IMR-90 (cell line): ENCODE measurements around the gene COX19. TPM values are rescaled to one million over a fixed set of nuclear protein-coding genes. Genes with fewer than 3 reads are reported as not detected.

ENCODE experiments used
- ATAC-seq: fragments of 200-7000 bp; cut with Tn5 transposase; 2 replicates; pipeline ENCODE4 v1.9.1; 2020; ENCODE audit warnings: low read depth, mild to moderate bottlenecking, moderate library complexity
- BruUV-seq: library from RNA; stranded (reverse); fragments of 400-500 nt; replicated peaks from 2 replicates; lab custom pipeline; 2021; lab: Mats Ljungman, UMichigan
- CTCF ChIA-PET: fragments of 300-600 bp; formaldehyde crosslinking; extraction: SDS; loops from one replicate; lab custom pipeline; 2021; ENCODE audit warnings: antibody characterized with exemption; lab: Yijun Ruan, JAX
- POLR2A ChIA-PET: fragments of 300-600 bp; sonication (Branson Sonifier 250); formaldehyde crosslinking; loops from one replicate; lab custom pipeline; 2022; ENCODE audit warnings: antibody characterized with exemption; ENCODE audit not compliant: unreplicated experiment; lab: Charles Lee
- DNase-seq: peaks from one replicate; pipeline ENCODE4 v3.0.0; 2013
- H2AFZ ChIP-seq: replicated peaks from 2 replicates; pipeline ENCODE3; 2013; ENCODE audit warnings: low read length, mild to moderate bottlenecking; ENCODE audit not compliant: poor library complexity
- H2AK5ac ChIP-seq: 2 replicates; pipeline ENCODE4 v1.6.1; 2013; ENCODE audit warnings: low read depth, low read length, inconsistent platforms
- H2AK9ac ChIP-seq: replicated peaks from 2 replicates; pipeline ENCODE3; 2013; ENCODE audit warnings: mild to moderate bottlenecking, low read depth, low read length, moderate library complexity; ENCODE audit not compliant: poor library complexity
- H2BK120ac ChIP-seq: 2 replicates; pipeline ENCODE4 v1.6.1; 2013; ENCODE audit warnings: low read depth, low read length, inconsistent platforms
- H2BK15ac ChIP-seq: 3 replicates; pipeline ENCODE4 v1.6.1; 2013; ENCODE audit warnings: low read depth, low read length, inconsistent platforms
- H2BK20ac ChIP-seq: 2 replicates; pipeline ENCODE4 v1.6.1; 2013; ENCODE audit warnings: low read depth, mild to moderate bottlenecking, inconsistent platforms, low read length, moderate library complexity
- H2BK5ac ChIP-seq: 2 replicates; pipeline ENCODE4 v1.6.1; 2013; ENCODE audit warnings: mild to moderate bottlenecking, low read depth, low read length, inconsistent platforms; ENCODE audit not compliant: poor library complexity, severe bottlenecking
- H3K14ac ChIP-seq: replicated peaks from 2 replicates; pipeline ENCODE4 v1.6.1; 2013; ENCODE audit warnings: low read depth, low read length, inconsistent platforms
- H3K18ac ChIP-seq: 2 replicates; pipeline ENCODE4 v1.6.1; 2013; ENCODE audit warnings: low read depth, low read length, control low read depth
- H3K23ac ChIP-seq: 2 replicates; pipeline ENCODE4 v1.6.1; 2013; ENCODE audit warnings: low read depth, low read length, inconsistent platforms
- H3K27ac ChIP-seq: 2 replicates; pipeline ENCODE4 v1.5.1; 2013; ENCODE audit warnings: mild to moderate bottlenecking, control low read depth, low read length; ENCODE audit not compliant: insufficient read depth
- H3K27me3 ChIP-seq: 2 replicates; pipeline ENCODE4 v1.6.1; 2013; ENCODE audit warnings: low read length; ENCODE audit not compliant: control insufficient read depth, insufficient read depth
- H3K36me3 ChIP-seq: 2 replicates; pipeline ENCODE4 v1.6.1; 2013; ENCODE audit warnings: low read length, mixed read lengths; ENCODE audit not compliant: control insufficient read depth, insufficient read depth
- H3K4ac ChIP-seq: 2 replicates; pipeline ENCODE4 v1.6.1; 2013; ENCODE audit warnings: low read depth, low read length, inconsistent platforms
- H3K4me1 ChIP-seq: 2 replicates; pipeline ENCODE4 v1.6.1; 2013; ENCODE audit warnings: low read length, mixed read lengths; ENCODE audit not compliant: control insufficient read depth, insufficient read depth
- H3K4me2 ChIP-seq: 2 replicates; pipeline ENCODE4 v1.6.1; 2013; ENCODE audit warnings: low read depth, mild to moderate bottlenecking, control low read depth, low read length, moderate library complexity
- H3K4me3 ChIP-seq: 2 replicates; pipeline ENCODE4 v1.5.1; 2013; ENCODE audit warnings: low read depth, mild to moderate bottlenecking, control low read depth, low read length, moderate library complexity; ENCODE audit not compliant: insufficient read depth
- H3K56ac ChIP-seq: 2 replicates; pipeline ENCODE4 v1.6.1; 2013; ENCODE audit warnings: low read length, inconsistent platforms; ENCODE audit not compliant: insufficient read depth; ENCODE audit errors: extremely low read depth
- H3K79me1 ChIP-seq, 2 experiments: 2 replicates each; pipeline ENCODE4 v1.6.1; 2013; ENCODE audit warnings: low read length in 2 of 2, inconsistent platforms in 1 of 2, low read depth in 1 of 2
- H3K9ac ChIP-seq: 2 replicates; pipeline ENCODE4 v1.6.1; 2013; ENCODE audit warnings: low read depth, low read length, control low read depth
- H3K9me1 ChIP-seq: 2 replicates; pipeline ENCODE4 v1.6.1; 2013; ENCODE audit warnings: low read length, inconsistent platforms; ENCODE audit not compliant: insufficient read depth
- H3K9me3 ChIP-seq: 2 replicates; pipeline ENCODE4 v1.6.1; 2013; ENCODE audit warnings: low read length; ENCODE audit not compliant: control insufficient read depth, insufficient read depth
- H4K20me1 ChIP-seq: 2 replicates; pipeline ENCODE4 v1.6.1; 2013; ENCODE audit warnings: low read length, inconsistent platforms; ENCODE audit not compliant: insufficient read depth
- H4K5ac ChIP-seq: 2 replicates; pipeline ENCODE4 v1.6.1; 2013; ENCODE audit warnings: mild to moderate bottlenecking, low read depth, low read length, control low read depth
- H4K8ac ChIP-seq, 2 experiments: 2 replicates each; pipeline ENCODE4 v1.6.1; 2013; ENCODE audit warnings: low read depth in 2 of 2, low read length in 2 of 2, control low read depth in 1 of 2, inconsistent platforms in 1 of 2
- H4K91ac ChIP-seq: 2 replicates; pipeline ENCODE4 v1.6.1; 2013; ENCODE audit warnings: low read depth, low read length, inconsistent platforms; ENCODE audit not compliant: insufficient read depth
- BHLHE40 ChIP-seq: fragments of 150-350 bp; IDR thresholded peaks from 2 replicates; pipeline ENCODE4 v1.6.1; 2016; ENCODE audit warnings: mild to moderate bottlenecking, low read depth, low read length
- CHD1 ChIP-seq: IDR thresholded peaks from 2 replicates; pipeline ENCODE4 v1.6.1; 2012; ENCODE audit warnings: low read depth, low read length, improper control_type of control experiment
- CTCF ChIP-seq: conservative IDR thresholded peaks from 2 replicates; pipeline ENCODE4 v1.5.1; 2012; ENCODE audit warnings: mild to moderate bottlenecking, low read depth, low read length, improper control_type of control experiment
- MAFK ChIP-seq: IDR thresholded peaks from 2 replicates; pipeline ENCODE4 v1.6.1; 2012; ENCODE audit warnings: low read depth, low read length, improper control_type of control experiment
- MAZ ChIP-seq: IDR thresholded peaks from 2 replicates; pipeline ENCODE4 v1.6.1; 2012; ENCODE audit warnings: low read depth, mild to moderate bottlenecking, low read length, improper control_type of control experiment, moderate library complexity, borderline replicate concordance
- MXI1 ChIP-seq: IDR thresholded peaks from 2 replicates; pipeline ENCODE4 v1.6.1; 2012; ENCODE audit warnings: low read depth, mild to moderate bottlenecking, low read length, moderate library complexity, borderline replicate concordance
- POLR2A ChIP-seq: IDR thresholded peaks from 2 replicates; pipeline ENCODE4 v1.6.1; 2012; ENCODE audit warnings: mild to moderate bottlenecking, low read depth, low read length
- RCOR1 ChIP-seq: IDR thresholded peaks from 2 replicates; pipeline ENCODE4 v1.6.1; 2012; ENCODE audit warnings: mild to moderate bottlenecking, low read length, improper control_type of control experiment; ENCODE audit not compliant: insufficient replicate concordance
- RFX5 ChIP-seq: IDR thresholded peaks from 2 replicates; pipeline ENCODE4 v1.8.0; 2012; ENCODE audit warnings: low read depth, mild to moderate bottlenecking, low read length, moderate library complexity
- SMC3 ChIP-seq: fragments of 150-350 bp; IDR thresholded peaks from 2 replicates; pipeline ENCODE4 v1.6.1; 2016; ENCODE audit warnings: low read depth, mild to moderate bottlenecking, antibody characterized with exemption, low read length, moderate library complexity
- USF2 ChIP-seq: fragments of 150-350 bp; IDR thresholded peaks from 2 replicates; pipeline ENCODE4 v1.6.1; 2017; ENCODE audit warnings: mild to moderate bottlenecking, antibody characterized with exemption, low read length, low read depth
- WGBS, 2 experiments: methylation state at CpG; one replicate each; pipeline versions ENCODE4 v1.1.5 to v1.1.7; 2013; ENCODE audit warnings: missing lambda C conversion rate in 2 of 2; ENCODE audit not compliant: insufficient read length in 1 of 2; ENCODE audit errors: extremely low coverage in 2 of 2; 5-methylcytosine and 5-hydroxymethylcytosine counted together
- dilution Hi-C: fragments of 300-500 bp; cut with HindIII; formaldehyde crosslinking; loops from one replicate; pipeline ENCODE4 v1.14.3; 2018; ENCODE audit warnings: low sequenced_read_pairs; ENCODE audit not compliant: unreplicated experiment
- in situ Hi-C: fragments of 300-500 bp; cut with MboI; formaldehyde crosslinking; loops from 3 replicates; pipeline ENCODE4 v1.14.3; 2019; ENCODE audit warnings: low sequenced_read_pairs, inconsistent platforms, mixed read lengths
- intact Hi-C: fragments of 100-400 bp; cut with micrococcal nuclease; formaldehyde crosslinking; loops from 2 replicates; pipeline ENCODE4 v1.10.0; 2022
- polyA plus RNA-seq, 3 experiments: library from polyadenylated mRNA; depleted of rRNA; stranded (reverse); fragments of >200 nt; gene quantifications; 2 replicates each; pipeline ENCODE4 v1.2.3, GENCODE V29; 2012; ENCODE audit warnings: low replicate concordance in 1 of 3
- total RNA-seq: library from RNA; depleted of rRNA; stranded (reverse); fragments of >200 nt; gene quantifications from 2 replicates; pipeline ENCODE4 v1.2.3, GENCODE V29; 2012

Gene COX19
- total and polyA plus RNA-seq, 2 of the 4 experiments (the other 2 are of a cell fraction): 3.9 to 7.3 TPM

- H4K91ac ChIP-seq: no peak overlapping the region
- H4K5ac ChIP-seq: no peak overlapping the region
- TF ChIP-seq SMC3 (no peak), RFX5 (no peak), CHD1 (no peak), POLR2A (no peak), BHLHE40 (no peak), RCOR1 (no peak), MAZ (no peak), USF2 (no peak), CTCF (no peak), MXI1 (no peak), MAFK (no peak)
- H4K20me1 ChIP-seq: peaks cover 10% of the 10 kb centered on the region
- ChIA-PET POLR2A (no interaction called here), CTCF (no interaction called here)
- no peak overlapping the region for H2BK15ac ChIP-seq
- H3K9me1 ChIP-seq: 0 out of 2 replicates have a peak, but pooled peaks cover 2% of the 10 kb centered on the region
- H2BK5ac ChIP-seq: no peak overlapping the region
- no peaks in the 10 kb centered on the region for H3K4me1 ChIP-seq
- intact Hi-C loops (no loop called here), in situ Hi-C loops (no loop called here), dilution Hi-C loops (no loop called here)
- no peak overlapping the region for H2AFZ ChIP-seq
- H2BK120ac ChIP-seq: no peak overlapping the region
- H3K79me1 ChIP-seq: peaks cover 0 to 8% of the 10 kb centered on the region in 2 experiments; a peak in 2 of 4 replicates
- H3K4me3 ChIP-seq: no peak overlapping the region
- DNase-seq: no peak
- H3K14ac ChIP-seq: no peak overlapping the region
- peaks cover 13% of the 10 kb centered on the region for H3K27me3 ChIP-seq
- BruUV-seq: no TSS peak
- no peak overlapping the region for H3K23ac ChIP-seq
- no peak overlapping the region for H4K8ac ChIP-seq
- H2AK9ac ChIP-seq: no peak overlapping the region
- no peak overlapping the region for H3K4me2 ChIP-seq
- H2AK5ac ChIP-seq: no peak overlapping the region
- no peaks in the 10 kb centered on the region for H3K9me3 ChIP-seq
- peaks cover 1% of the 10 kb centered on the region; the same call in 1 of the 2 replicates for H3K36me3 ChIP-seq
- no peak overlapping the region for H3K9ac ChIP-seq
- no peak overlapping the region for H3K56ac ChIP-seq
- H3K4ac ChIP-seq: no peak overlapping the region
- ATAC-seq: no peak
- H3K27ac ChIP-seq: no peak overlapping the region
- H3K18ac ChIP-seq: no peak overlapping the region
- WGBS, 2 experiments: 82% methylated on average over 31 of the region's 37 CpGs; no CpG with 5 or more reads in 1 of the 2 experiments
- no peak overlapping the region for H2BK20ac ChIP-seq
These were observed 13.6 kb downstream of the COX19 start for GRCh38 chr7:961546-962400.
